ENCODE results near the gene ZSCAN18.
"Not testable (repeated sequence)": the region's sequence is repeated elsewhere in the genome, so short reads cannot be mapped to it uniquely, and the experiment has no call there.

ZSCAN18 gene

DNA sequence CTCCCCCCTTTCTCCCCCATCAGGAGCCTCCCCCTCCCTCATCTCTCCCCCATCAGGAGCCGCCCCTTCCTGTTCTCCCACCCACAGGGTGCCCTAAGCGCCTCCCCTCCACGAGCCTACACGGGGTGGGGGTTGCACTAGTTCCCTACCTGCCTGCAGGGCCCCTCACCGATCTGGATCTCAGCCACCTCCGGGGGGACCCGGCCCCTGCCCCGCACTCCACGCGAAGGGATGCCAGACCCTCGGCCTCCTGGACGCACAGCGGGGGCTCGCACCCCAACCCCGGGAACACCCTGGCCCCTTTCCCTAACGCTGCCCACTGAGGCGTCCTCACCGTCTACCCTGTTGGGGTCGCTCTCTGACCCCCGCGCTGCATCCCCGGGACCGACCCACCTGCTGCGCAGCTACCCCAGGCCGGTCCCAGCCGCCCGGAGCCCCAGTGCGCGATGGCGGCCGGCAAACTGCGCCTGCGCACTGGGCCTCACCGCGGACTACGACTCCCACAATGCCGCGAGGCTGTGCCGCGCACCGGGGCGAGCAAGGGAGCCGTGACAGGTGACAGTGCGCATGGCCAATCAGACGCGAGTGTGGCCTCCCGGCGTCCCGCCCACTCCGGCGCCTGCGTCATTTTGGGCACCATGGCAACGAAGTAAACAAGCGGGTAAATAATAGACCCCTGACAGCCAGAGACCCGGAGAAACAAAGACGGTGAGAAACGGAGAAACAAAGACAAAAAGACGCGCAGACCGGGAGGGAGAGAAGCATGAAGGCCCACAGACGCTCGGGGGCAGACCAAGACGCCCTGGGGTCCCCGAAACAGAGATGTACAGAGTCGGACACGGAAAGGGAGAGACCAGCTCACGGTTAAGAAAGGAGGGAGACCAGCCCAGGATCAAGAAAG, at the start of gene ZSCAN18:
ZSCAN18 (minus strand) TSS at position 451 of the 901 bp plus-strand sequence. CDS start 7,964 bp downstream, outside the sequence.
- no peak for DNase-seq

DNA sequence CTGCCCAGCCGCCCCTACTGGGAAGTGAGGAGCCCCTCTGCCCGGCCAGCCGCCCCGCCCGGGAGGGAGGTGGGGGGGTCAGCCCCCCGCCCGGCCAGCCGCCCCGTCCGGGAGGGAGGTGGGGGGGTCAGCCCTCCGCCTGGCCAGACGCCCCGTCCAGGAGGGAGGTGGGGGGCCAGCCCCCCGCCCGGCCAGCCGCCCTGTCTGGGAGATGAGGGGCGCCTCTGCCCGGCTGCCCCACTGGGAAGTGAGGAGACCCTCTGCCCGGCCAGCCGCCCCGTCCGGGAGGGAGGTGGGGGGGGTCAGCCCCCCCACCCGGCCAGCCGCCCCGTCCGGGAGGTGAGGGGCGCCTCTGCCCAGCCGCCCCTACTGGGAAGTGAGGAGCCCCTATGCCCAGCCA, 49.4 kb upstream of the ZSCAN18 start:
- not testable (repeated sequence) for DNase-seq

DNA sequence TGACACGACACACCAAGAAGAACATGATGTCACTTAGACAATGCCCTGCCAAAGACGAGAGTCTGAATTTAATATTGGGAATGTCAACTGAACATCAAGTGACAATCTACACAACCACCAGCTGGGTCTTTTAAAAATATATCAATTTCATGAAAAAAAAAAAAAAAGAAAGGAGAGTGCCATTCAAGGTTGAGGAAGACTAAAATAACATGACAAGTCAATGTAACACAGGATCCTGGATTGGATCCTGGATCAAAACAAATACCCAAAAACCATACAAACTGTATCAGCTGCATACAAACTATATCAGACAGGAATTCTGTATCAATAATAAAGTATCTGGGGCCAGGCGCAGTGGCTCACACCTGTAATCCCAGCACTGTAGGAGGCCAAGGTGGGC, 47.8 kb upstream of the ZSCAN18 start:
- no peak for DNase-seq

- no peak for DNase-seq
Measured at GRCh38 chr19:58134244-58134643, 36.2 kb upstream of the ZSCAN18 start.

DNA sequence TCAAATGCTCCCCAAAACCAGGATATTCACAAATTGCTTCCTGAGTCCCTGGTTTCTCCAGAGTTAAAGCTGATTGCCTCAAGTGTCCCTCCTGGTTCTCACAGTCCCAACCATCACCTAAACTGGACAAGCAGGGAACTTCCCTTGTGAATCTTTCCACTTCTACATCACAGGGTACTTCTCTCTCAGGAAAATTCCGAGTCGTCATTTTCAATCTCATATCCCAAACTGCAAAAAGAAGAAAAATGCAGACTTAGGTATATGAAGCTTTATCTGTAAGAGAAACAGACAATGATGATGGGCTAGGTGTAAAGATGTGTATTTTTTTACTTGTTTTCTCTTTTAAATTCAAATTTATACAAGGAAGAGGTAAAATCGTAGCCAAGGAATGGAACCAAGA, 31.3 kb upstream of the ZSCAN18 start:
- no peak for DNase-seq

DNA sequence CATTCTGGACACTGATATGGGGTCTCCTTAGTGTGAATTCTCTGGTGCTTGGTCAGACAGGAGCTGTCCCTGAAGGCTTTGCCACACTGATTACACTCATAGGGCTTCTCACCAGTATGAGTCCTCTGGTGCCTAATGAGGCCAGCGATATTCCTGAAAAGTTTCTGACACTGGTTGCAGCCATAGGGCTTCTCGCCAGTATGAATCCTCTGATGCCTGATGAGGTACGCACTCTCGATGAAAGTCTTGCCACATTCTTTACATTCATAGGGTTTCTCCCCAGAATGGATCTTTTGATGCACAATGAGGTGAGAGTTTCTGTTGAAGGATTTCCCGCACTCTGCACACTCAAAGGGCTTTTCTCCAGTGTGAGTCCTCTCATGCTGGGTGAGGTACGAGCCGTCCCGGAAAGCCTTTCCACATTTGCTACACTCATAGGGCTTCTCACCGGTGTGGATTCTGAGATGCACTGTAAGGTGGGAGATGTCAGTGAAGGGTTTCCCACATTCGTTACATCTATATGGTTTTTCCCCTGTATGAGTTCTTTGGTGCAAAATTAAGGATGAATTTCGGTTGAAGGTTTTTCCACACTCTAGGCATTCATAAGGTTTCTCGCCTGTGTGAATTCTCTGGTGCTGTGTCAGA, 30.1 kb upstream of the ZSCAN18 start:
- no peak for DNase-seq

DNA sequence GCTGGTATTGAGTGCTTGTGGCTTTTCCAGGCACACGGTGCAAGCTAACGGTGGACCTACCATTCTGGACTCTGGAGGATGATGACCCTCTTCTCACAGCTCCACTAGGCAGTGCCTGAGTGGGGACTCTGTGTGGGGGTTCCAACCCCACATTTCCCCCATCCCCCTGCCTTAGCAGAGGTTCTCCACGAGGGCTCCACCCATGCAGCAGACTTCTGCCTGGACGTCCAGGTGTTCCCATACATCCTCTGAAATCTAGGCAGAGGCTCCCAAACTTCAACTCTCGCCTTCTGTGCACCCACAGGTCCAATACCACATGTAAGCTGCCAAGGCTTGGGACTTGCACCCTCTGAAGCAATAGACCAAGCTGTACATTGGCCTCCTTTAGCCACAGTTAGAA, 25.3 kb upstream of the ZSCAN18 start:
- no peak for DNase-seq

DNA sequence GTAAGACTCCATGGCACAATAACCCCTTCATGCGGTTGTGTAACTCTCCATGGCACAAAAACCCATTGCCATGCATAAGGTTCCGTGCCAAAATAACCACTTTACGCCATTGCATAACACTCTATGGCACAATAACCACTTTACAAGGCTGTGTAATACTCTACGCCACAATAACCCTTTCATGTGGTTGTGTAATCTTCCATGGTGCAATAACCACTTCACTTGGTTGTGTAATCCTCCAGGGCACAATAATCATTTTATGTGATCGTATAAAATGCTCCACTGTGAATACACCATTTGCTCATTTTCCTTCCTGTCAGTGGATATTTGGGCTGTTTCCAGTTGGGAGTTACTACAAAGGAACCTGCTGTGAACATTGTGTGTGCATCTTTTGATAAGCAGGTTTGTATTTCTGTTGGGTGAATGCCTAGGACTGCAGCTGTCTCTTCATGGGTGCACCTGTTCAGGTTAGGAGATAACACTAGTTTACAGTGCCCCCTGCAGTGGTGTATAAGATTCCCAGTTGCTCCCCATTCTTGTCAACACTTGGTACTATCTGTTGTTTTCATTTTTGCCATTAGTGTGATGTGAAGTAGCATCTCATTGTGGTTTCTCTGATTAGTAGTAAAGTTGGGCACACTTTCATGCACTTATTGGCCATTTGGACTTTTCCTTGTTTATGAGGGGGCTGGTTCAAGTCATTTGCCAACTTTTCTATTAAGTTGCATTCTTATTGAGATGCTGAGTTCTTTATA, 21.1 kb upstream of the ZSCAN18 start:
- DNase-seq, result no peak

DNA sequence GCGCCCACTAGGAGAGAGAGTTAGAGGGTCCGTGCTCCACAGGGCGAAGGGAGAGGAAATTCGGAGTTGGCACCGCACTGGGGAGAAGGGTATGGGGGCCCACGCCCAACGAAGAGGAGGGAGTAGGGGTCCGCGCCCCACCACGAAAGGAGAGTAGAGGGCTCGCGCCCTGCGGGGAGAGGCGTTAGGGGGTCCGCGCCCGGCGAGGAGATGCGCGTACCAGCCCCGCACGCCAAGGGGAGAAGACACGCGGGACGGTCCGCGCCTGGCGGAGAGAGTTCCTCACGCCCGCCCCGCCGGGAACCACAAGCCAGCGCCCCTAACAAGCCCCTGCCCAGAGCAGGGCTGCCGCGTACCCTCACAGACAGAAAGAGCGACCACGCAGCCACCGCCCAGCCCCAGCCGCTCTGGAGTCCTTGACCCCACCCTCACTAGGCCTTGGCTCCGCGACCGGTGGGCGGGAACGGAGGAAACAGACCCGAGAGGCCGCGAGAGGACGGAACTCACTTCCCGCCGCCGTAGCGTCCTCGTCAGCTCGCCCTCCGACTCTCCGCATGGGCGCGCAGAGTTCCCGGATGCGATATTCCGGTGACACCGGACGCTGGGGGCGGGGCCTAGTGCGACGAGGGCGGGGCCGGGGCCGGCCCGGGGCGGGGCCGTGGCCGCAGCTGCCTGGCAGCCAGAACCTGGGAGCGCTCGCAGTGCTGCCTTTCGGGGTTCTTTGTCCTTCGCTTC, 20.0 kb upstream of the ZSCAN18 start:
- DNase-seq, result no peak

DNA sequence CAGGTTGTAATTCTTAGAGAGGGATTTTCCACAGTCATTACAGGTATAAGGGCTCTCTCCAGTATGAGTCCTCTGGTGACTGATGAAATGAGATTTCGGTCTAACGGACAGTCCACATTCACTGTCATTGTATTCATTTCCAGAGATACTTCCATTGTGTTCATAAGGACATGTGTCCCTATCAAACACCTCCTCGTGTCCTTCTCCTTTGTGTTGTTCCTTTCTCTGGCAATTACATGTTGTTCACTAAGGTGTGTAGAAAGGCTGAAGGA, 10.5 kb upstream of the ZSCAN18 start:
- DNase-seq, result no peak

DNA sequence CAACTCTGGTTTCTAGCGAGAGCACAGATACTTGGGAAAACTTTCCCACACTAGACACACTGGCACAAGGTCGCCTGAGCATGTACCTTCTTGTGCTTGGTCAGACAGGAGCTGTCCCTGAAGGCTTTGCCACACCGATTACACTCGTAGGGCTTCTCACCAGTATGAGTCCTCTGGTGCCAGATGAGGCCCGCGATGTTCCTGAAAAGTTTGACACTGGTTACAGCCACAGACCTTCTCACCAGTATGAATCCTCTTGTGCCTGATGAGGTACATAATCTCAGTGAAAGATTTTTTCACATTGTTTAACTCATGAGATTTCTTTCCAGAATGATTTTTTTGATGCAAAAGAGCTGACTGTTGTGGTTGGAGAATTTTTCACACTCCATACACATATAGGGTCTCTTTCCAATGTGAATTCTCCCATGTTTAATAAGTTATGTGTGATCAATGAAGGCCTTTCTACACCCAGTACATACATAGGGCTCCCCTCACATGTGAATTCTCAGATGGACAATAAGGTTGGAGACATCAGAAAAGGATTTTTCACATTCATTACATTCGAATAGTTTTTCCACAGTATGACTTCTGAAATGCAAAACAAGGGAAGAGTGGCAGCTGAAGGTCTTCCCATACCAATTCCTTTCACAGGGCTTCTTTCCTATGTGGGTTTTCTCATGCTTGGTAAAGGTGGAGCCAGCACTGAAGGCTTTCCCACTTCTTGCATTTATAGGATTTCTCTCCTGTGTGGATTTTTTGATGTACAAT, 9.9 kb upstream of the ZSCAN18 start:
- no peak for DNase-seq

GRCh38 chr19:58098682-58098998, 609 bp upstream of the ZSCAN18 start:
- DNase-seq, result no peak

- no peak for DNase-seq
Measured at GRCh38 chr19:58097349-58097748, 682 bp downstream of the ZSCAN18 start.

GRCh38 chr19:58096884-58097283, 1.1 kb downstream of the ZSCAN18 start:
- DNase-seq, result no peak

DNA sequence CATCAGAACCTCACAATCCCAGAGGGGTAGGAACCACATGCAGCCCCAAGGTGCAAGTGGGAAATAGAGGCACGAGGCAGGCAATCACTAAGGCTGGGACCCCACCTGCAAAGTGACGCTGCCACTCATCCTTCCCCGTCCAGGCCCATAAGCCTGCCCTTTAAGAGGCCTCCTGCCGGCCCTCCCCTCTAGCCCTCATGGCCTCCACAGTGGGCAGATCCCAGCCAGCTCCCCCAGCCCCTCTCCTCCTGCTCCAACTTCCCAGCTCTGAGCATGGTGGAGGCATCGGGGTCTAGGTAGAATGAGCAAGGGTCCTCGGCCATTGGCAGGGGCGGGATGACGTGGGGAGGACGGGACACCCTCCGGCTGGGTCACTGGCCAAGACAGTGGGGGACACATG, 2.7 kb downstream of the ZSCAN18 start:
- no peak for DNase-seq

GRCh38 chr19:58093071-58093470, 5.0 kb downstream of the ZSCAN18 start:
- no peak for DNase-seq

DNA sequence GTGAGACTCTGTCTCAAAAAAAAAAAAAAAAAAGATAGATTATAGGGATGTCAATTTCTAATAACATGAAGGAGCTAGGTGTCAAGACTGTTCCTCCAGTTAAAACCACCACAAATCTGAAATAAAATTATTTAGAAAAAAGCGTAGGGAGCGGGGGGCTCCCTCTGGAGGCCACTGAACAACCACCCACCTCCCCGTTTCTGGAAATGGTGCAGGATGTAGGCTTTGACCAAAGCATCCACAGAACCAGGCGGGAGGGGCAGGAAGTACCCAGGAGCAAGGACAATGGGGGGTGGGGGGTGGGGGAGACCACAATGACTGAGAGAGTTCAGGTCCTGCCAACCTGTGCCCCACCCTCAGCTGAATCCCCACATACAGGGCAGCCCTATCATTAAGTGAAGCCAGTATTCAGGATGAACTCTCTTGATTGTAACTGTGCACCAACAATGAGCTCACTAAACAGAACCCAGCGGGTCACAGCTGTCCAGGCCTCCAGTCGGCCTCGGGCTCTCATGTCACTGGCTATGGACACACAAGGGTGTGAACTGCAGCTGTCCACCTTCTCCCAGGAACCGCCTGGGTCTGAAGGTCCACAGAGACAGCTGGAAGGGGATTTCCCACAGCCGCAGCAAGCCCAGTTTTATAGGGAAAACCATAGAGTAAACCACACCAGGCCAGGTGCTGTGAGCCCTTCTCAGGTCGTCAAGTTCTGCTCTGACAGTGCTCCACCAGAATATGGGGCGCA, 6.6 kb downstream of the ZSCAN18 start:
- DNase-seq, result no peak

- no peak for DNase-seq
Measured at GRCh38 chr19:58089846-58090245, 8.2 kb downstream of the ZSCAN18 start.

DNA sequence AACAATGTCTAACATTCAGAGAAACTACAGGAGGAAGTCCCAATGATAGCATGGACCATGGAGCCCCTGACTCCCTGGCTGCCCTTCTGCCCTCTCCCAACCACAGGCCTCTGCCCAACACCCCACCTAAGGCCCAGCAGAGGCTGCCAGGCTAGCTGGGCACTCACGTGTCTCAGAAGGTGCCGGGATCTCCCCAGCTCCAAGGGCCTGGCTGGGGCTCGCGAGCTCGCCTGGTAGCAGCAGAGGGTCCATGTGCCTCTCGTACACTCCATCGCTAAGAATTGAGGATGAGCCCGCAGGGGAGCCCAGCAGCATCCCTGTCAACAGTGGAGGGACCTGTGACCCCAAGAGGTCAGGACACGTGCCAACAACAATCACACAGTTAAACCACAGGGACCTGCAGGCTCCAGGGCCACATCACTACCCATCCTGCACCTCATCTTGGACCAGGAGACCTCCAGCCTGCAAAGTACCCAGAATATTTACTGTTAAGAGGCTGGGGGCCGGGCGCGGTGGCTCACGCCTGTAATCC, 9.4 kb downstream of the ZSCAN18 start:
- DNase-seq, result no peak

- DNase-seq, result no peak
Measured at GRCh38 chr19:58086825-58087710, 11.0 kb downstream of the ZSCAN18 start.

Measured in NCI-H1694 (cell line).